GM23338 (cell line): ENCODE results near the gene SYNPO2L. TPM values are rescaled to one million over a fixed set of nuclear protein-coding genes. Genes with fewer than 3 reads are reported as not detected.
A peak's percentile ranks its signal among the peaks of the same experiment; 100 is the strongest.

ENCODE experiments used
- ATAC-seq: fragments of 200-7000 bp; cut with Tn5 transposase; 3 replicates; pipeline ENCODE4 v1.9.1; 2020
- DNase-seq: peaks from one replicate; pipeline ENCODE4 v3.0.0-alpha.2; 2015; ENCODE audit warnings: low spot score
- H2AFZ ChIP-seq: fragments of 200-600 bp; sonication (generic); 2 replicates; pipeline ENCODE4 v1.8.0; 2016; ENCODE audit warnings: antibody characterized with exemption, mild to moderate bottlenecking, moderate library complexity
- H3F3A ChIP-seq: fragments of 200-600 bp; sonication (generic); replicated peaks from 2 replicates; pipeline ENCODE4 v1.8.0; 2017; ENCODE audit warnings: antibody characterized with exemption, mixed run types, low read depth
- H3K27ac ChIP-seq: fragments of 200-600 bp; sonication (generic); 2 replicates; pipeline ENCODE4 v1.6.1; 2016; ENCODE audit warnings: low read depth
- H3K27me3 ChIP-seq: fragments of 200-600 bp; sonication (generic); 2 replicates; pipeline ENCODE4 v1.8.0; 2016; ENCODE audit warnings: mild to moderate bottlenecking, mixed run types, moderate library complexity; ENCODE audit not compliant: insufficient read depth
- H3K36me3 ChIP-seq: fragments of 200-600 bp; sonication (generic); 2 replicates; pipeline ENCODE4 v1.8.0; 2016; ENCODE audit warnings: mild to moderate bottlenecking; ENCODE audit not compliant: insufficient read depth
- H3K4me1 ChIP-seq: fragments of 200-600 bp; sonication (generic); 2 replicates; pipeline ENCODE4 v1.8.0; 2016; ENCODE audit warnings: mild to moderate bottlenecking, moderate library complexity; ENCODE audit not compliant: insufficient read depth
- H3K4me2 ChIP-seq: fragments of 200-600 bp; sonication (generic); 2 replicates; pipeline ENCODE4 v1.7.1; 2017; ENCODE audit warnings: mixed run types
- H3K4me3 ChIP-seq: fragments of 200-600 bp; sonication (generic); 2 replicates; pipeline ENCODE4 v1.6.1; 2016; ENCODE audit warnings: mixed run types
- H3K79me2 ChIP-seq: fragments of 200-600 bp; sonication (generic); replicated peaks from 2 replicates; pipeline ENCODE4 v1.8.0; 2017; ENCODE audit warnings: mild to moderate bottlenecking; ENCODE audit not compliant: insufficient read depth
- H3K9me2 ChIP-seq: fragments of 200-600 bp; sonication (generic); 2 replicates; pipeline ENCODE4 v1.8.0; 2017; ENCODE audit not compliant: insufficient read depth
- H4K20me1 ChIP-seq: fragments of 200-600 bp; sonication (generic); replicated peaks from 2 replicates; pipeline ENCODE4 v1.8.0; 2017; ENCODE audit warnings: mild to moderate bottlenecking; ENCODE audit not compliant: insufficient read depth
- H3K27ac Mint-ChIP-seq: 2 replicates; pipeline ENCODE4 v1.8.0; 2020; ENCODE audit warnings: inconsistent platforms, mild to moderate bottlenecking, moderate library complexity, mixed read lengths
- H3K27me3 Mint-ChIP-seq: 3 replicates; pipeline ENCODE4 v1.8.0; 2022; ENCODE audit warnings: low read depth, mild to moderate bottlenecking, moderate library complexity, mixed read lengths, inconsistent platforms; ENCODE audit not compliant: insufficient read depth, poor library complexity
- H3K36me3 Mint-ChIP-seq: 3 replicates; pipeline ENCODE4 v1.8.0; 2021; ENCODE audit warnings: low read depth, mild to moderate bottlenecking, inconsistent platforms, moderate library complexity, mixed read lengths
- H3K4me1 Mint-ChIP-seq: 3 replicates; pipeline ENCODE4 v1.8.0; 2020; ENCODE audit warnings: mild to moderate bottlenecking, inconsistent platforms, mixed read lengths
- H3K4me3 Mint-ChIP-seq: 3 replicates; pipeline ENCODE4 v1.8.0; 2021; ENCODE audit warnings: moderate library complexity, mild to moderate bottlenecking, inconsistent platforms, mixed read lengths
- H3K9me3 Mint-ChIP-seq: 3 replicates; pipeline ENCODE4 v1.8.0; 2020; ENCODE audit warnings: moderate library complexity, mild to moderate bottlenecking, inconsistent platforms, mixed read lengths
- CTCF ChIP-seq, 2 experiments: fragments of 200-600 bp in 1 of 2; sonication (generic) in 1 of 2; conservative IDR thresholded peaks; 2 replicates each; pipeline versions ENCODE4 v1.5.1 to v1.6.1; 2016 to 2017; ENCODE audit warnings: antibody characterized with exemption in 2 of 2, low read depth in 2 of 2, mild to moderate bottlenecking in 2 of 2, moderate library complexity in 1 of 2
- EZH2 ChIP-seq: fragments of 200-600 bp; sonication (generic); IDR thresholded peaks from one replicate; pipeline ENCODE4 v1.8.0; 2017; ENCODE audit warnings: antibody characterized with exemption, mild to moderate bottlenecking, low read depth; ENCODE audit not compliant: unreplicated experiment
- EZH2phosphoT487 ChIP-seq: fragments of 200-600 bp; sonication (generic); IDR thresholded peaks from one replicate; pipeline ENCODE4 v1.8.1; 2018; ENCODE audit warnings: antibody characterized with exemption; ENCODE audit not compliant: unreplicated experiment
- REST ChIP-seq: IDR thresholded peaks from one replicate; pipeline ENCODE4 v1.6.1; 2018; ENCODE audit warnings: antibody characterized with exemption; ENCODE audit not compliant: unreplicated experiment
- polyA plus RNA-seq: library from polyadenylated mRNA; unstranded; fragments of >200 nt; fragmentation: Nextera tagmentation; extraction: Ambion mirVana; gene quantifications from 2 replicates; pipeline ENCODE4 v1.2.1, GENCODE V29; 2016
- total RNA-seq: library from RNA; depleted of rRNA; stranded (reverse); fragments of >200 nt; shearing (Covaris generic); gene quantifications from 2 replicates; pipeline ENCODE4 v1.2.3, GENCODE V29; 2014
- TF ChIP-seq, protein P1 (sequence below): IDR thresholded peaks from 2 replicates; pipeline ENCODE4 v1.6.1; 2016; ENCODE audit warnings: antibody characterized with exemption

SYNPO2L gene
- total and polyA plus RNA-seq, 2 experiments from 2014 or later, result 0.57 TPM; not detected in 1

DNA sequence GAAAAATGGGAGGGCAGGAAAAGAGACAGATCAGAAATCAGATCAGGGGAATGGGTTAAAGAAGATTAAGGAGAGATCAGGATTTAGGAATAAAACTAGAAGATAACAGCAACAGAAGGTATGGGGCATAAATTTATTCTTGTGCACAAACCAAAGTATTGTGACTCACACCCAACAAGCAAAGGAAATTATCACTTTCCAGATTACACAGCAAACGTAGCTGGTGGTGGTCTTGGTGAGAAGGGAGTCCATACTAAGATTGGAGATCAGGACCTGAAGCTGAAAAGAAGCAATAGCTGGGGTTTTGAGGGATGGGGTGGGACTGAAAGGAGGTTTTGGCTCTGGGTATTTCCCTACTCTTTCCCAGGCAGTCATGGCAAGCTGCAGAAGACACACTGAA is 11.1 kb downstream of the SYNPO2L start (continued):
- TF ChIP-seq EZH2phosphoT487, result no peak
- TF ChIP-seq REST, result no peak
- TF ChIP-seq, protein P1, sequence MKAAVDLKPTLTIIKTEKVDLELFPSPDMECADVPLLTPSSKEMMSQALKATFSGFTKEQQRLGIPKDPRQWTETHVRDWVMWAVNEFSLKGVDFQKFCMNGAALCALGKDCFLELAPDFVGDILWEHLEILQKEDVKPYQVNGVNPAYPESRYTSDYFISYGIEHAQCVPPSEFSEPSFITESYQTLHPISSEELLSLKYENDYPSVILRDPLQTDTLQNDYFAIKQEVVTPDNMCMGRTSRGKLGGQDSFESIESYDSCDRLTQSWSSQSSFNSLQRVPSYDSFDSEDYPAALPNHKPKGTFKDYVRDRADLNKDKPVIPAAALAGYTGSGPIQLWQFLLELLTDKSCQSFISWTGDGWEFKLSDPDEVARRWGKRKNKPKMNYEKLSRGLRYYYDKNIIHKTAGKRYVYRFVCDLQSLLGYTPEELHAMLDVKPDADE, result no peak

DNA sequence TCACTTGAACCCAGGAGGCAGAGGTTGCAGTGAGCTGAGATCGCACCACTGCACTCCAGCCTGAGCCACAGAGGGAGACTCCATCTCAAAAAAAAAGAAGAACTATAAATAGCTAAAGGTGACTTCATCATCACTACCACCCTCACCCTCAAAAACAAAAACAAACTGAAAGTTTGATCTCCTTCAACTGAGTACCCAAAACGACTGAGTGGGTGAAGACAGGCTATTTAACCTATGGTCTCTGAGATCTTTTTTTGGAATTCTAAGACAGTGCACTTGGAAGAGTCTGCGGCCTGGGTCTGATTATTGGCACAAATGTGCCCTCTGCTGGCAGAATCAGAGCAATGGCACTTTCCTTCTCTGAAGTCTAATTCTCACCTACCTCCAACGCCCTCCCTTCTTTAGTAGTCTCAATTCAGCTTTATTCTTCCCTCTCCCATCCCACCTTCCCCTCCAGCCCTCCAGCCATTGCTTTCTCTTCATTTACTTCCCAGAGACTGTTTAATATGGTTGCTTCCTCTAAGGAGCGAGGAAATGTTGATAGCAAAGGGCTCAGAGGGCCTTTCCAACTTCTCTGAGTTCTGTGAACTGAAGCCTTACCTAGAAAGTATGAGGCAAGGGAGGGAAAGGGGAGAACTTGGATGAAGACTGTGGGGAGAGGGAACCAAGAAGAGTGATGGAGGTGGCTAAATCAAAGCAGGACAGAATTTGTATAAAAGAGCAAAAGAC is 11.7 kb downstream of the SYNPO2L start:
- H3K4me3 Mint-ChIP-seq, result no peak overlapping the region
- TF ChIP-seq EZH2 (no peak), CTCF (conservative IDR thresholded peaks at IDR 0.05; ENCODE audit: low read depth in 2 of 2) (peak; percentile 92 to 96)

More for the DNA sequence above, 11.7 kb downstream of the SYNPO2L start:
- Mint-ChIP-seq H3K27ac (no peak overlapping the region), H3K27me3 (peaks cover 14% of the 10 kb centered on the region), H3K36me3 (no peaks in the 10 kb centered on the region; the same call in 2 of the 3 replicates), H3K4me1 (peaks cover 20% of the 10 kb centered on the region), H3K9me3 (no peaks in the 10 kb centered on the region; the same call in 2 of the 3 replicates)
- Histone ChIP-seq H3K79me2 (no peaks in the 10 kb centered on the region), H3K9me2 (no peaks in the 10 kb centered on the region), H4K20me1 (no peaks in the 10 kb centered on the region), H3F3A (peaks cover 6% of the 10 kb centered on the region; the same call in 1 of the 2 replicates), H3K27me3 (no peaks in the 10 kb centered on the region), H3K4me2 (no peak overlapping the region), H3K36me3 (no peaks in the 10 kb centered on the region), H3K4me1 (peaks cover 9% of the 10 kb centered on the region), H3K4me3 (no peak overlapping the region), H2AFZ (peak overlapping the region; percentile 64; the same call in 1 of the 2 replicates), H3K27ac (no peak overlapping the region)
- ATAC-seq, result peak; percentile 15
- peak; percentile 89 for DNase-seq
